RPMI7951 (cell line): ENCODE measurements around the gene THOC6. TPM values are rescaled to one million over a fixed set of nuclear protein-coding genes. Genes with fewer than 3 reads are reported as not detected.
"Not testable (repeated sequence)": the region's sequence is repeated elsewhere in the genome, so short reads cannot be mapped to it uniquely, and the experiment has no call there.

ENCODE experiments used
- DNase-seq: peaks from one replicate; pipeline ENCODE4 v3.0.0-alpha.2; 2012; ENCODE audit warnings: low read depth
- total RNA-seq: library from RNA; depleted of rRNA; stranded (reverse); fragments of >200 nt; shearing (Covaris generic); gene quantifications from 2 replicates; pipeline ENCODE4 v1.2.3, GENCODE V29; 2014; rRNA removed

Gene THOC6
- total RNA-seq, 1 experiment from 2014 or later: 20.8 TPM

DNA sequence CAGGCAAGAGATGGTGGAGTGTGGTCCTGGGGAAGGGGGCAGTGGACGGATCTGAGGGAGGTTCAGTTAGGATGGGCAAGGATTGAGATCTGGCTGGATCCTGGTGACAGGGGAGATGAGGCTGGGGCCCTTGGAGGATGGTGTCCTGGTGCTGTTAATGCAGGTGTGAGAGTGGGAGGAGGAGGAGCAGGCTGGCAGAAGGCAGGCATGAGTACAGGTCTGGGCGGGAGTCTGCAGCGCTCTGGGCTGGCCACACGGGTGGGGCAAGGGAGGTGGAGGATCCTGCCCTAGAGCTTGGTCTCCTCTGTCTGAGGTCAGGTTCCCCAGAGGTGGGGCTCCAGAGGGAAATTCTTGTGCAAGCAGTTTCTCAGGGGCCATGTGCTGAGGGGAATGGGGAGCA is 48.3 kb downstream of the THOC6 start:
- not testable (repeated sequence) for DNase-seq

GRCh38 chr16:3072576-3073263 is 48.9 kb downstream of the THOC6 start:
- DNase-seq: not testable (repeated sequence)

- DNase-seq: no peak
Measured at GRCh38 chr16:3073448-3073847, 49.6 kb downstream of the THOC6 start.

GRCh38 chr16:3074860-3075522 is 51.2 kb downstream of the THOC6 start:
- DNase-seq: no peak

DNA sequence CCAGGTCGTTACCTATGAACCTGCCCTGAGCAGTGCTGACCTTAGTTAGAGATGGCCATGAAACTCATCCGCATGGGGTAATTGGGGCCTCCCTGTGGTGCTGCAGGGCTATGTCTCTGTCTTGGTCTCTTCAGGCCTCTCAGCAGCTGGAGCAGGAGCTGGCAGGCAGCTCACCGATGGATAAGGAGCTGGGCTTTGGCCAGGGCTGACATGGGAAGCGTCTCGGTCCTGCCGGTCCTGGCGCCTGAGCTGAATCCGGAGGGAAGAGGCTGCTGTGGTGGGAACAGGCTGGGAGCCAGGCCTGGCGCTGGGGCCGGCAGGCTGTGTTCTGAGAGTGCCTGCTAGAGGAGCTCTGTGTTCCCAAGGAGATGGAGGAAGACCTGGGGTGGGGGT is 51.7 kb downstream of the THOC6 start:
- no peak for DNase-seq

- DNase-seq: not testable (repeated sequence)
Measured at GRCh38 chr16:3075946-3076345, 52.1 kb downstream of the THOC6 start.

DNA sequence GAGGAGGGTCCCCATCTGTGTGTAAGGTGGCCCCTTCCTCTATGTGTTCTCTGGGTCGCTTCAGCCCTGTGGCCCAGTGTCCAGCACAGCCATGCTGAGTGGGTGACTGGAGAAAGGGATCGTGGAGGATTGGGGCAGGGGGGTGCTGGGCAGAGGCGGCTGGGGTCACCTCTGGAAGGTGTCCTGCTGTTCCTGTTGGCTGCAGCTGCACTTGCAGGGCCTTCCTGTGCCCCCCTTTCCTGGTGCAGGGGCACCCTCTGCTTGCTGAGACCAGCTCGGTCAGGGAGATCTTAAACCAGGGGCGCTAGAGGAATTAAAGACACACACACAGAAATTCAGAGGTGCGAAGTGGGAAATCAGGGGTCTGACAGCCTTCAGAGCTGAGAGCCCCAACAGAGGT is 52.7 kb downstream of the THOC6 start:
- DNase-seq: no peak

Other genes starting within 250 kb of the THOC6 start
- gene ELOB, start 246.8 kb upstream of the THOC6 start, total RNA-seq: 349 and 387 TPM in 2 replicates
- not detected in 2 replicates for gene PRSS33, start 236.5 kb upstream of the THOC6 start, total RNA-seq
- not detected in 2 replicates for gene PRSS41, start 225.6 kb upstream of the THOC6 start, total RNA-seq
- gene PRSS21, start 206.8 kb upstream of the THOC6 start, total RNA-seq: not detected in 2 replicates
- 0.88 and 1.2 TPM in 2 replicates for gene ZG16B, start 193.7 kb upstream of the THOC6 start, total RNA-seq
- gene PRSS22, start 165.9 kb upstream of the THOC6 start, total RNA-seq: 0.72 and 0.78 TPM in 2 replicates
- 70.4 and 91.8 TPM in 2 replicates for gene FLYWCH2, start 140.8 kb upstream of the THOC6 start, total RNA-seq
- gene FLYWCH1, start 112.1 kb upstream of the THOC6 start, total RNA-seq: 7.9 and 13.5 TPM in 2 replicates
- gene KREMEN2, start 59.8 kb upstream of the THOC6 start, total RNA-seq: 0.24 and 0.49 TPM in 2 replicates
- gene PAQR4, start 54.7 kb upstream of the THOC6 start, total RNA-seq: 9.5 and 11.4 TPM in 2 replicates
- gene PKMYT1, start 43.6 kb upstream of the THOC6 start, total RNA-seq: 27.3 and 33.5 TPM in 2 replicates
- gene CLDN9, start 11.1 kb upstream of the THOC6 start, total RNA-seq: not detected in 2 replicates
- gene CLDN6, start 5.9 kb upstream of the THOC6 start, total RNA-seq: not detected in 2 replicates
- gene TNFRSF12A, start 3.7 kb upstream of the THOC6 start, total RNA-seq: 184 and 304 TPM in 2 replicates
- 21.7 and 38.6 TPM in 2 replicates for gene HCFC1R1, start 93 bp upstream of the THOC6 start, total RNA-seq
- gene BICDL2, start 12.9 kb downstream of the THOC6 start, total RNA-seq: 0.36 and 0.68 TPM in 2 replicates
- under 0.01 TPM in 1 of 2 replicates, not detected in the other for gene MMP25, start 22.5 kb downstream of the THOC6 start, total RNA-seq
- gene IL32, start 41.6 kb downstream of the THOC6 start, total RNA-seq: 24.9 and 33.1 TPM in 2 replicates
- not detected in 2 replicates for gene ZSCAN10, start 75.3 kb downstream of the THOC6 start, total RNA-seq
- gene ZNF205, start 88.6 kb downstream of the THOC6 start, total RNA-seq: 8.8 and 9.3 TPM in 2 replicates
- 1.6 and 2.0 TPM in 2 replicates for gene ZNF213, start 111.0 kb downstream of the THOC6 start, total RNA-seq
- 0.36 TPM in 1 of 2 replicates, not detected in the other for gene OR1F1, start 164.2 kb downstream of the THOC6 start, total RNA-seq
- 9.8 and 14.9 TPM in 2 replicates for gene ZNF200, start 211.1 kb downstream of the THOC6 start, total RNA-seq
- gene MEFV, start 232.6 kb downstream of the THOC6 start, total RNA-seq: 4.3 and 4.8 TPM in 2 replicates